22Rv1 (cell line): Measurements from ENCODE around the gene TAGLN.

Source experiments
- H3K27ac ChIP-seq: fragments of 450-650 bp; 2 replicates; pipeline ENCODE4 v1.5.1; 2017
- ZFX ChIP-seq: fragments of 450-650 bp; IDR thresholded peaks from 2 replicates; pipeline ENCODE4 v1.6.1; 2017; ENCODE audit warnings: antibody characterized with exemption, borderline replicate concordance
- TF ChIP-seq, protein P1 (sequence below): fragments of 450-650 bp; IDR thresholded peaks from 2 replicates; pipeline ENCODE4 v1.5.1; 2017; ENCODE audit warnings: mild to moderate bottlenecking

TAGLN gene

DNA sequence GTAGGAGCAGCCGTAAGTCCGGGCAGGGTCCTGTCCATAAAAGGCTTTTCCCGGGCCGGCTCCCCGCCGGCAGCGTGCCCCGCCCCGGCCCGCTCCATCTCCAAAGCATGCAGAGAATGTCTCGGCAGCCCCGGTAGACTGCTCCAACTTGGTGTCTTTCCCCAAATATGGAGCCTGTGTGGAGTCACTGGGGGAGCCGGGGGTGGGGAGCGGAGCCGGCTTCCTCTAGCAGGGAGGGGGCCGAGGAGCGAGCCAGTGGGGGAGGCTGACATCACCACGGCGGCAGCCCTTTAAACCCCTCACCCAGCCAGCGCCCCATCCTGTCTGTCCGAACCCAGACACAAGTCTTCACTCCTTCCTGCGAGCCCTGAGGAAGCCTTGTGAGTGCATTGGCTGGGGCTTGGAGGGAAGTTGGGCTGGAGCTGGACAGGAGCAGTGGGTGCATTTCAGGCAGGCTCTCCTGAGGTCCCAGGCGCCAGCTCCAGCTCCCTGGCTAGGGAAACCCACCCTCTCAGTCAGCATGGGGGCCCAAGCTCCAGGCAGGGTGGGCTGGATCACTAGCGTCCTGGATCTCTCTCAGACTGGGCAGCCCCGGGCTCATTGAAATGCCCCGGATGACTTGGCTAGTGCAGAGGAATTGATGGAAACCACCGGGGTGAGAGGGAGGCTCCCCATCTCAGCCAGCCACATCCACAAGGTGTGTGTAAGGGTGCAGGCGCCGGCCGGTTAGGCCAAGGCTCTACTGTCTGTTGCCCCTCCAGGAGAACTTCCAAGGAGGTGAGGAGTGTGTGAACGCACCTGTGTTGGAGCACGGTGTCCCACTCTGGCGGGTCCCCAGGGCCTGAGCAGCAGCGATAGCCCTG is at the start of gene TAGLN:
Gene TAGLN, plus strand, starts transcription at position 318 of the 863 bp plus-strand sequence. CDS start 3,644 bp downstream, outside the sequence.
- TF ChIP-seq, protein P1, sequence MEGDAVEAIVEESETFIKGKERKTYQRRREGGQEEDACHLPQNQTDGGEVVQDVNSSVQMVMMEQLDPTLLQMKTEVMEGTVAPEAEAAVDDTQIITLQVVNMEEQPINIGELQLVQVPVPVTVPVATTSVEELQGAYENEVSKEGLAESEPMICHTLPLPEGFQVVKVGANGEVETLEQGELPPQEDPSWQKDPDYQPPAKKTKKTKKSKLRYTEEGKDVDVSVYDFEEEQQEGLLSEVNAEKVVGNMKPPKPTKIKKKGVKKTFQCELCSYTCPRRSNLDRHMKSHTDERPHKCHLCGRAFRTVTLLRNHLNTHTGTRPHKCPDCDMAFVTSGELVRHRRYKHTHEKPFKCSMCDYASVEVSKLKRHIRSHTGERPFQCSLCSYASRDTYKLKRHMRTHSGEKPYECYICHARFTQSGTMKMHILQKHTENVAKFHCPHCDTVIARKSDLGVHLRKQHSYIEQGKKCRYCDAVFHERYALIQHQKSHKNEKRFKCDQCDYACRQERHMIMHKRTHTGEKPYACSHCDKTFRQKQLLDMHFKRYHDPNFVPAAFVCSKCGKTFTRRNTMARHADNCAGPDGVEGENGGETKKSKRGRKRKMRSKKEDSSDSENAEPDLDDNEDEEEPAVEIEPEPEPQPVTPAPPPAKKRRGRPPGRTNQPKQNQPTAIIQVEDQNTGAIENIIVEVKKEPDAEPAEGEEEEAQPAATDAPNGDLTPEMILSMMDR, result no peak
- H3K27ac ChIP-seq, result no peak within 1 kb of the TSS

DNA sequence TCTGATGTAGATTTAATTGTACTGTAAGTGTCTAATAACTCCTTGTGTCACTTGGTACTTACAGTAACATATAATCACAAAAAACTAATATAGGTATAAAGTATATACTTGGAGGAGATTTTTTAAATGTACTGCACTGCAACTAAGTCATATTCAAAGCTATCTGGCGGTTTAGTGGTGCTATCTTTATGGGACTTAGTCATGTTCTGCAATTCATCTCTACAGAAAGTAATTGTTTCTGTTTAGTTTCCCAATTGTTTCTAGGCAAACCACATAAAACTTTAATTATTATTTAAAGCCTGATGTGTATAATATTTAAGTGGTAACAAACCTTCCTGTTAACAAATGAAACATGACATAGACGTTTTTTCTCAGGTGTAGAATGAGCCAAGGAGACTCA is 47.1 kb upstream of the TAGLN start:
- TF ChIP-seq, protein P1, result no peak
- no peak for TF ChIP-seq ZFX
- no peak overlapping the region for H3K27ac ChIP-seq

DNA sequence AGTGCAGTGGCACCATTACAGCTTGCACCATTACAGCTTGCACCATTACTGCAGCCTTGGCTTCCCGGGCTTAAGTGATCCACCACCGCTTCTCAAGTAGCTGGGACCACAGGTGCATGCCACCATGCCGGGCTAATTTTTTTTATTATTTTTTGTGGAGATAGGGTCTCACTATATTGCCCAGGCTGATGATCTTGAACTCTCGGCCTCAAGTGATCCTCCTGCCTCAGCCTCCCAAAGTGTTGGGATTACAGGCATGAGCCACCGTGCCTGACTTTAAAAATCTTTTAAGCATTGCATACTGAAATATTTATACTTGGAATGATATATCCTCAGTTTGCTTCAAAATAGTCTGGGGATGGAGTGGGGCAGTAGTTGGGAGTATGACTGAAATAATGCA is 44.7 kb upstream of the TAGLN start:
- no peak overlapping the region for H3K27ac ChIP-seq
- TF ChIP-seq ZFX, result no peak
- TF ChIP-seq, protein P1, result no peak

DNA sequence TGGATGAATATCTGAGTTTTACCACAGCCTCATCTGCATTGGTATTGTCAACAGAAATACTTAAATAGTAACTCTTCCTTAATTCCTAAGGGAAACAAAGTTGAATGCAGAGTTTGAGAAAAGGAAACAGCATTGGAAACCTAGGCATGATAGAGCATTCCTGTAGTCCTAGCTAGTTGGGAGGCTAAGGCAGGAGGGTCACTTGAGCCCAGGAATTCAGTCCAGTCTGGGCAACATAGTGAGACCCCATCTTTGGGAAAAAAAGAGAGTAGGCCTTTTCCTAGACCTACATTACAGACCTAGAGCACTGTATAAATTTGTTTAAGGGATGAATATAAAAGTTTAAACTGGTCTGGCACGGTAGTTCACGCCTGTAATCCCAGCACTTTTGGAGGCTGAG is 41.7 kb upstream of the TAGLN start:
- H3K27ac ChIP-seq, result no peak overlapping the region
- TF ChIP-seq, protein P1, result no peak
- no peak for TF ChIP-seq ZFX

DNA sequence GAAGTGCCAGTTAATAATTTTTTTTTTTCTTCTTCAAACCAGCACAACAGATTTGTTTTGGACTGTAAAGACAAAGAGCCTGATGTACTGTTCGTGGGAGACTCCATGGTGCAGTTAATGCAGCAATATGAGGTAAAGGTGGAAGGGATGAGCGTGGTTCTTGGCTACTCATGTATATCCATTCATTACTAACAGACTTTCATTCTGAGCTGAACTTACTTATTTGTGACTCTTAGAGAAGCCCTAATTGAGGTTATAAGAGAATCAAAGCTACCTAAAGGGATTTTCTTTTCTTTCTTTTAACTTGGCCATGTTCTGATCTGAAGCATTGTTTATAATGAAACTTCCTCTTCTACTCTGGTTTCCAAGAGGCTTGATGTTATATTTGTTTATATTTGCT is 39.3 kb upstream of the TAGLN start:
- no peak overlapping the region for H3K27ac ChIP-seq
- TF ChIP-seq, protein P1, result no peak
- TF ChIP-seq ZFX, result no peak

DNA sequence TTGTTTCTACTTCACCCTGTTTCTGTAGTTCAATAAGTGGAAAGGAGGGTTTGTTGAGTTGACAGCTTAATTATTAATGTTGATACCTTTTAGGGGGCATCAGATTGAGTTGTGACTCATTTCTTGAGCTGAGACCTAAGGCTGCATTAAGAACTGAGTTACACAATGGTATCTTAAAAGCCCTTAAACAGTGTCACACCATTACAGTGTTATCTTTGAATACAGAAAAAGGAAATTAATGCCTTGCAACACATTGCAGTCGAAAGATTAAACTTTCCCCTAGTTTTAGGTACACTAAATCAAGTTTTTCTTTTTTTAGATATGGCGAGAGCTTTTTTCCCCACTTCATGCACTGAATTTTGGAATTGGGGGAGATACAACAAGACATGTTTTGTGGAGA is 38.3 kb upstream of the TAGLN start:
- no peak overlapping the region for H3K27ac ChIP-seq
- TF ChIP-seq ZFX, result no peak
- TF ChIP-seq, protein P1, result no peak

DNA sequence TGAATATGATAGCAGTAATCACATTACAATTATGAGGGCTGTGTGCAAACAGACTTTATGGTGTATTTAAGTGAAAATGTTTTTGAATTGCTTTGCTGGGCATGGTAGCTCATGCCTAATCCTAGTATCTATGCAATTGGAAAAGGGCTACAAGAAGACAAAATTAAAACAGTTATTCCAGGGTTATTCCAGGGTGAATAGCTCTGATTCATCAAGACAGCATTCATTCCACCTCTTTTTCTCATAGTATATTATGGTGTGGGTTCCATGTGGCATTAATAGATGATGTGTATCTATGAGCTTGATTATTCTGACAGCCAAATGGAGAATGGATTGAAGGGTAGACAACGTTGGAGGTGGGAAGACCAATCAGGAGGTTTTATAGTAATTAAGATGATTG is 32.7 kb upstream of the TAGLN start:
- H3K27ac ChIP-seq, result no peak overlapping the region
- TF ChIP-seq ZFX, result no peak
- TF ChIP-seq, protein P1, result no peak
